Glomerular visceral epithelial cell (primary cell): ENCODE measurements around the gene ALDH8A1.

ENCODE experiments used
- DNase-seq: peaks from one replicate; pipeline ENCODE4 v3.0.0-alpha.2; 2016; ENCODE audit errors: extremely low spot score

Gene ALDH8A1

DNA sequence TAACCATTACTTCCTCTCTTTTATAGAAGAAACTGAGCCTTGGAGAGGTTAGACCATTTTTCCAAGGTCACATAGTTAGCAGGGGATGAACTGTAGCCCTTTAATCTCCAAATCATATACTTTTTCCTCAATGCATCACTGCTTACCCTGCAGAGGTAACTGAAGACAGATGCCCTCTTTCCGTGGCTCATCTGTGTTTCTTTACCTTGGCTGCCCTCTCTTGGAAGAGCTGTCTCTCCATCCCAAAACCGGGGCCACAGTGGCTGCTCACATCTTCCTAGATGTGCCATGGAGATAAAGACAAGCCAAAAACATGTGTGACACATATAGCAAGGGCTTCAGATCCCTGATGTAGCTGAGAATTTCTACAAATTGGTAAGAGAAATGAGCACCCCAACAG is 581 bp upstream of the ALDH8A1 start:
- DNase-seq: no peak

DNA sequence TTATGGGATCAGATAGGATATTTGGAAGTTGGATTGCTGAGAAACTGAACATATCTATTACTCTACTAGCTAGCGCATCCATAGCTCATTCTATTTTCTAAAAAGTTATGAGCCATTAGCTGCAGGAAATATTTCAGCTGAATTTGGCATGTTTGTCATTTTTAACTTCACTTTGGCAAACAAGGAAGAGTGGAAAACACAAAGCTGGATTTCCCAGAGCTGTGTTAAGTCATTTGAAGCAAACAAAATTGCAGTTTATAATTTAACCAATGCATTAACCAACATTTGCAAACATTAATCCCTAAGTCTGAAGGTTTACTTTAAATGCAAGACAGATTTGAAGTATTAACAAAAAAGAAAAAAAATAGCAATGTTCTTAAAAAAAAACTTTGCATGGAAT is 1.2 kb downstream of the ALDH8A1 start:
- DNase-seq: no peak

DNA sequence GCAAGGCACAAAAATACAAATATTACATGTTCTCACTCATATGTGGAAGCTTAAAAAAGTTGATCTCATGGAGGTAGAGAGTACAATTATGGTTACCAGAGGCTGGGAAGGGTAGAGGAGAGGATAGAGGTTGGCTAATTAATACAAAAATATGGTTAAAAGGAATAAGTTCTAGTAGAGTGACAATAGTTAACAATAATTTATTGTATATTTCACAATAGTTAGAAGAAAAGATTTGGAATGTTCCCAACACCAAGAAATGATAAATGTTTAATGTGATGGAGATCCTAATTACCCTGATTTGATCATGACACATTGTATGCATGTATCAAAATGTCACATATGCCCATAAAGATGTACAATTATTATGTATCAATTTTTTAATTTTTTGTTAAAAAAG is 1.8 kb downstream of the ALDH8A1 start:
- DNase-seq: no peak

DNA sequence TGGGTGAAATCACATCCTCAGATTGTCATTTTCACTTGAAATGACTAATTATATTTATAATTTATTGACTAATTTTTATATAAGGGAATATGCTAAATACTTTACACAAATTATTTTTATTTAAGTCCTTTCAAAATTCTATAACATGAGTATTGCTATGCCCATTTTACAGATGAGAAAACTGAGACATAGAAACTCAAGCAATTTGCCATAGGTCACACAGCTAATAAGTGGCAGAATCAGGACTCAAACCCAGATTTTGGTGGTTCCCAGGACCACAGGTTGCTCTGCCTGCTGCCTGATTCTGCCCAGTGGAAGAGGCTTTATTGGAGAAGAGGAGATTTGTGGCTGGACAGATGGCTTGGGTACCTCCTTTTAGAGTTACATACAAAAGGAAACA is 4.9 kb downstream of the ALDH8A1 start:
- no peak for DNase-seq

DNA sequence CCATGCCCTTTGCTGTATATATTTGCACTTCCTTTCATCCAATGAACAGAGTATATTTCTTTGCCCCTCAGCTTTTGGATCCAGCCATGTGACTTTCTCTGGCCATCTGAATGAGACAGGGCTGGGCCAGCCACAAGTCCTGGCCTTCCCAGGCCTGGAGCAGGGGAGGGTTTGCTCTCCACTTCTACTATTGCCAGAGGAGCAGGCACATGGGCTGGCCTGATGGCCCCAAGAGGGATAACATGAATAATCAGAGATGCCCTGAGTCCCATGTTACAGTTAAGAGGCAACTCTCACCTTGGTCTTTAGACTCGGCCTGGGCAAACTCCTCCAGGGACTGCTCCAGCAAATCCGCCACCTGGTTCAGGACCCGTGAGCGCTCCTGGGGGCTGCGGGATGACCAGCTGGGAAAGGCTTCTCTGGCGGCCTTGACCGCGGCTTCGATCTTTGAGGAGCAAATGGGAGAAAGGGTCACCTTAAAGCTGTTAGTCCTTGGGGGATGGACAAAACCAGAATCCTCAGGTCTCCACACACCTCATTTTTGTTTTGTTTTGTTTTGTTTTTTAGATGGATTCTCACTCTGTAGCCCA is 6.3 kb downstream of the ALDH8A1 start:
- DNase-seq: no peak

DNA sequence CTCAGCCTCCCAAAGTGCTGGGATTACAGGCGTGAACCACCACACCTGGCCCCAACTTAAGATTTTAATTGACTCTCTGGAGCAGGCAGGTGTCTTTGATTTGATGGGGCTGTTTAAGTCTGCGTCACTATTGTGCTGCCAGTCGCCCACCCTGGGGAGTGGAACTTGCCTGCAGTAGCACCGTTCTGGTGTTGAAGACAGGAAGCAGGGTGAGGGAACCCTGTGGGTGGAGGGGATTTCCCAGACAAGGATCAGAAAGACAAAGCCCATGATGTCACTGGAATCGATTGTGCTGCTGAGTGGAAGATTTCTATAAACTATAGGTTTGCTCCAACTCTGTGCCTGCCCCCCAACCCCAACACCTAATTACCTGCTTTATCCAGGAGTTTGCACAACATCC is 11.0 kb downstream of the ALDH8A1 start:
- DNase-seq: peak; percentile 50

DNA sequence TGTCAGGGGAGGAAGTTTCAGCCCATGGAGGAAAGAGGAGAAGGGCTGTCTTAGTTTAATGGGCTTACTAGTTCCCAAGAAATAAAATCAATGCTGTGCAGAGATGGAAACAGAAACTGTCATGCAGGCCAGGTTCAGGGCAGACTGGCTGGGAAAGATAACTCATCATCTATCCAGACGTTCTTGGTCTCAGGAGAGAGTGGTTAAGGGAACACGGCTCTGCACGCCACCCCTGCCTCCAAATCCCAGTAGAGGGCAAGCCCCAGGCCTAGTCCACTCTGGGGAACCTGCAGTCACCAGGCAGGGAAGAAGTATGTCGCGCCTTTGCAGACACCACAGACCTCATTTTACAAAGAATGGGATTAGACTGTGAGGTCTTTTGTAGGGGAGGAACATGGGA is 12.5 kb downstream of the ALDH8A1 start:
- peak; percentile 29 for DNase-seq

DNA sequence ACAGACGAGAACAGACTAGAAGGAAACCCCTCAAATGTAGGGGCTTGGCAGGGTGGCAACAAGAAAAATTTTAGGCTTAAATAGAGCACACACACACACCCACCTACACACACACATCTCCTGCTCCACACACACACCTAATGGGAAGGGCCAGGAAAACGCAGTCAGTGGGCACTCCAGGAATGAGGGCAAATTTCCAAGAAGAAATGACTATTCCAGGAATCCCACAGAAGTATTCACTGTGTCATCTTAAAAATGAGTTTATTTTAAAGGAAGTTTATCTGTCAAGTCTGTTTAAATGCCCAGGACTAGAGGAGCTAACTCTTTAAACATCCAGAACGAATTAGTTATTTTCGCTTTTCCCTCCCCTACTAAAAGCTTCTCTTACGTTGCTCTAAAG is 13.0 kb downstream of the ALDH8A1 start:
- DNase-seq: peak; percentile 75

DNA sequence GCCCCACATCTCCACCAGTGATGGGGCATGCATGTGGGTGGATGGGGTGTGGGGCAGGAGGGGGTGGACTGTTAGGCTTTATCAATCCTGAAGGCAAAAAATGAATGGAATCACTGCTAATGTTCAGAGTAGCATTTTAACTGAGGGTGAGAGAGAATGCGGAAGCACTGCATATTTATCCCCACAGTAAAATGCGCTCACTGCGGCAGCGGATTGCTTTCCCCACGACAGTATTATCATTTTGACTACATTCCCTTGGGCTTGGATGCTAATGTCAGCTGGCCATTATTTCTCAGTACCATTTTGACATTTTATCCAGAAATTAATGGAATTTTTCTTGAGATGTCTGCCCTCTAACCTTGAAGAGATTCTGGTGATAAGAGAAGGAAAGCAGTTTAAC is 13.4 kb downstream of the ALDH8A1 start:
- DNase-seq: no peak

DNA sequence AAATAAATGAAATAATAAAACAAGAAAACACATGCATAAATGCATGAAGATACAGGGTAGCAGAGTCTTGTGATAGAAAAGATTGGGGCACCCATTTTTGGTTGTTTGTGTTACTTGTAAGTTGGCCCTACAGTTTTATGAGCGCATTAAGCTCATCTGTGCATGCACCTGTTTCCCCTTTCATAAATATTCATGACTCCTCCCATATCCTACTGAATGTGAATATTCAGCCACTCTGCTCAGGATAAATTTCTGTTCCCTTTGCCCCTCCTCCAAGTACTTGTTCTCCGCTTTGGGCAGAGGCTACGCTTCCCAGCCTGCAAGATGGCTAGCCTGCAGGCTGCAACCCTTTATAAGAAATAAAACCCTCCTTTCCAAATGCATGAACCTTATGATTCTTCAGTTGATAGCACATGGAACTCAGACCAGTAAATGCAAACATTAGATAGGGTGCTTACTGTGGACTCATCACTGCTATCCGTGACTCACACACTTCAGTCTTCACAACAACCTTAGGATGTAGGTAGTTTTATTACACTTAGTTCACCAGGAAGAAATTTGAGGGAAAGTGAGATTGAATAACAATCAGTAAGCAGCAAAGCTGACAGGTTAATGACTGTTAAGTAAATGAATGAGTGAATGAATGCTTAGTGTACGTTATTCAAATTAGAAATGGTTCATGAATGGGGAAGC is 15.0 kb downstream of the ALDH8A1 start:
- DNase-seq: peak; percentile 37

DNA sequence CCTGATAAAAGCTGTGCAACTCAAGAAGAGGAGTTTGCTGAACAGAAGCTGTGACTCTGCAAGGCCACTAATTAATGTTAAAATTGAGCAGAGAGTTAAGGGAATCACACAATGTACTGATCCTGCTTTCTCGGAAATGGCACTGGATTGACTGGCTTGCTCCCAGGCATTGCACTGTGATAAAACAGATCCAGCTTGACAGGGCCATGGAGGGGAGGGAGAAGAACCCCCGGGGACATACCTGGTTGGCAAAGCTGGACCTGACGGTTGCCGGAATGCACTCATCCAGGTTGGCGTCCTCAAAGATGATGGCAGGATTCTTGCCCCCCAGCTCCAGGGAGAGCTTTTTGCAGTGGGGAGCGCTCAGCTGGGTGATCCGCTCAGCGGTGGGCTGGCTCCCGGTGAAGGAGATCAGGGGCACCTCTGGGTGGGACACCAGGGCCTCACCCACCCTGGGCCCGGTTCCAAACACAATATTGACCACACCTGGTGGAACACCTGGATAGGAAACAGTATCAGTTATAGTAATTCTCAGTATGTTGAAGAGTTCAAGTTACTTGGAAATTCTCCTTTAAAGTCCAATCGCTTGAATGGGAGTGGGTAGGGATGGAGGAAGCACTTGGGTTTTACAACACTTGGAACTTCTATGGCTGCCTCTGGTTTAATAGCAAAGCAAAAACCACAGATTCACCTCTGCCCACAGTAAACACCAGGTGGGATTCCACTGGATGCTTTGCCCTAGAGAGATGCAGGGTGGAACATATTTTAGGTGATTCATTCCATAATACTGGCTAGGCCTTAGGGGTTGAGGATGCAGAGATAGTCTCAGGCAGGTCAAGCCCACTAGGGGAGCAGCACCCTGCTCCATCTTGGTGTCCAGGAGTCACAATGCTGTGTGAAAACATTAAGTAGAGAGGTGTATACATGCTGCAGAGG is 17.1 kb downstream of the ALDH8A1 start:
- DNase-seq: no peak

DNA sequence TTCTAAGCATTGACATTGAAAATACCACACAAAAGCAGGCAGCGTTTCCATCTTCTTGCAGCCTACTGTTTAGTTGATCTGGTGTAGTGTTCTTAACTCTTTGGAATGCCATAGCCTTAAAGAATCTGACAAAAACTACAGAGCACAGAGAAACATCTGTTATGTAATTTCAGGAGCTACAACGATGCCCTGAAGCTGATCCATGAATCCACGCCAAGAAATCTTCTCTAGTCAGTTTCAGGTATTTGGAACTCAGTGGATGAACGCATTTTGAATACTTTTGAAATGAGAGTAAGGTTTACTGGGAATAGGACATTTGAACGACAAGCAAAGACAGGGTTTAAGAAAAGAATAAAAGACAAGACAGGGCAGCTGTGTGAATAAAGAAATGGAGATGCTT is 17.8 kb downstream of the ALDH8A1 start:
- DNase-seq: no peak

DNA sequence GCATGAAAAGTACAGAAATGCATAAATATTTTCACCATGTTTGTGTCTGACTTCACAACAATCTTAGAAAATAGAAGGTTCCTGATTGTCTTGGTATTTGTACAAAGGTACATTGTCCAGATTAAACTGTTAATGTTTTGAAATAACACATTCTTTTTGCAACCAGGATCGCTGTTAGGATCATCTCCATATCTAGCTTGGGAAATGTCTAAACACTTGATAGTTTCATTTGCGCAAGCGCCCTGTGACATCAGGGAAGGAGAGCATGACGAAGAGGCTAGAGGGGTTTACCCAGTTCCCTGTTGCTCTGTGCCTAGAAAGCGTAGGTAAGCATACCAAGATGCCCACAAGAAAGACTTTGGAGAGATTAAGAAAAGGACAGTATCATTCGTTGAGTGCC is 19.4 kb downstream of the ALDH8A1 start:
- DNase-seq: no peak

DNA sequence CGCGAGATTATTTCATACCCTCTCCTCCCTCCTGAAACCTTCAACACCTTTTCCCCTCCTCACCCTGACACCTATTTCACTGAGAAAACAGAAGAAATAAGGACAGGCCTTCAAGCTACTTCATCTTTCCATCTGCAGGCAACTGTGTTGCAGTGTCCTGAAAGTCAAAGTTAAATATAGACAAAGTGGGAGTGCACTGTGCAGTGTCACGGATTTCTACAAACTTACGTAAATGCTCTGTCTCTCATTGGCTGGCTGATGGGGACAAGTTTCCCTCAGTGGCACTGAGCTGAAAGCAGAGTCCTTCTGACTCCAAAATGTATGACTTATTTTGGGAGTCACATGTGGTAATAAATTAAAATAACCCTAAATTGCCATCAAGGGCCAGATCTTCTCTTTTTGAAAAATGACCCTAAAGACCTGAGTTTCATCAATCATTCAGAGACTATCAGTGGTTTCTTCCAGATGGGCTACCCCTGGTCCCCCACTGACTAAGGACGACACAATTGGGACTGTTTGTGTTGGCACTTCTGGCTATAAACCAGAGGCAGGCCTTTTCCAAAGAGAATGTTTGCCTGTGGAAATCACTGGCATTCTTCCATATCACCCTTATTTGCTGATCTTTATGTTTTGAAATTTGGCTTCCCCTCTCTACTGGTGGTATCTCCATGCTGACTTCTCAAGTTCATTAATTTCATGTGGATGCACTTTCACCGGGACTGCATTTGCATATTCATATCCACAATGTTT is 21.6 kb downstream of the ALDH8A1 start:
- no peak for DNase-seq

DNA sequence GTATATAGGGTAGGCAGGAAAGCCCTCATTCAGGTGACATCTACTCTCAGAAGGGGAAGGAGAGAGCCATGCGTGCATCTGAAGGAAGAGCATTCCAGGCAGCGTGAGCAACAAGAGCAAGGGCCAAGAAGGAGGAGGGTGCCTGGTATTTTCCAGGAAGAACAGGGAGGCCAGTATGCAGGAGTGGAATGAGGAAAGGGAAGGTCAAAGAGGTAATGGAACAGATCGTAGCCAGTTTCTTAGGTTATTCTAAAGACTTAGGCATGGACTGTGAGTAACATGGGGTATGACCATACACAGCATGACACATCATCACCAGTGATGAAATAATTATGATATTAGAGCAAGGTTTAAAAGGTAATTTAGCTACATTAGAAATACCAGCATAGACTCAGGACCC is 24.1 kb downstream of the ALDH8A1 start:
- DNase-seq: no peak

DNA sequence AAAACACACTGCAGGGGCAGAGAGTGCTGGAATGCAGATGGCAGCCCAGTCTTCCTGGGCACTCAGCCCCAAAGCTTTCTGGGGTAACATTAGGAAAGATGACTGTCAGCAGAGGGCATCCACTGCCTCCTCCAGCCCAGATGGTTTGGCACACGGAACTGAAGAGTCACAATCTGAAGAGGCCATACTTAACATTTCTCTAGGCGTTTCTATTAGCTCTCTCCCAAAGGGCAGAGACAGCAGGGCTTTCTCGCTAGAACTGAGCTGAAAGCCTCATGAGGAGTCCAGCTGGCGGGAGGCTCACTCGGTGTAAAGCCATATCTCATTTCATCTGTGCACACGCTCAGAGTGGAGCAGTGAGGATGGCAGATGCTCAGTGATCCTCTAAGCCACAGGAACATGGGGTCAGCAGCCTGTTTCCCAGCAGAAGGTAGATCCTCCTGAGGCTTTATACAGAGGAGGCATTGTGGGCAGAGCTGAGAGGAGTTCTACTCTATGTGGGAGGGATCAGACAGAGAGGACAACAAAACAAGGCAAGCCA is 28.1 kb downstream of the ALDH8A1 start:
- no peak for DNase-seq

DNA sequence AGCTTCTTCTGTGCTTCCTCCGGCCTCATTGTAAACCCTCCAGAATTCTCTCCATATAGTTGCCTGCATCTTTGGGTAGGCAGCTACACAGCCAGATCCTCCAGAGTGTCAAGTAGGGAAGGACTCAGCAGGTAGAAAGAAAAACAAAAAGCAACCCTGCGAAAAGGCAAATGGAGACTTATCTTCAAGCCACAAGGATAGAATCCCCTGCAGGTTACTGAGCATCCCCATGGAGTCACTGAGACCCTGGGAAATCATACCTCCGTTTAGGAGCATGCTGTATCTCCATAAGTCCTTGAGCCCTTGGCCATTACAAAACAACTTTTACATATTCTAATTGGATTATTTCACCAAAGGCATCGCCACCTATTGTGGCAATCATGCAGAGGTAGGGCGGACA is 28.6 kb downstream of the ALDH8A1 start:
- no peak for DNase-seq

DNA sequence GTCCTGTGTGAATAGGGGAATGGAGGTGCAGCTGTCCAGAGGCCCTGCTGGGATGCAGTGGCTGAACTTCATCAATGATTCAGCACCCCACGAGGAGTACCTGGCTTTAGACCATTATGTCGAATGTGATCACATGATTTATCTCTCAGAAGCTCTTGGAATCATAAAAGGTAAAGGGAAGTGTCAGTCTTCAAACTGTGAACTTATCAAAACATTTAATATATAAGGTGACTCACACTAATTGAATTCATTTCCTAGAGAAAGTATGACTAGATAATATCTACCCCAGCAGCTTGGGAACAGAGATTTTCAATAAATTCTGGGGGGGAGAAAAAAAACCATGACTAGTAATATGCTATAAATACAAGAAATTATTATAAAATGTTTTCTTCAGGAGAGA is 29.5 kb downstream of the ALDH8A1 start:
- DNase-seq: no peak

DNA sequence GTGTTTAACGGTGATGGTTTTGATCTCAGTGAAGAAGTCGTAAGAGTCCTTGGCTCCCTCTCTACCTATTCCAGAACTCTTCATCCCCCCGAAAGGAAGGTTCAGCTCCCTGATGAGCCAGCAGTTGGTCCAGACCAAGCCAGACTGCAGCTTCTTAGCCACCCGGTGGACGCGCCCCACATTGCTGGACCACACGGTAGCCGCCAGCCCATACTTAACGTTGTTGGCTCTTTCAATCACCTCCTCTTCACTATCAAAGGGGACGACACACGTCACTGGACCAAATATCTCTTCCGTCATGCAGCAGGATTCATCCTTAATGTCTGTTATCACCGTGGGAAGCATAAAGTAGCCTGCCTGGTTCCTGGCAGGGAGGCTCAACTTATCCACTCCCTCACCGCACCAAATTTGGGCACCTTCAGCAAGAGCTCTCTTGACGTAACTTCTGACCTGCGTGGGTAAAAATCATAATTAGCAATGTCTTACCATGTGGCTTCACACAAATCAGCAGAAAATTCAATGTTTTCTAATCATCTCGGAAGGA is 31.4 kb downstream of the ALDH8A1 start:
- no peak for DNase-seq

DNA sequence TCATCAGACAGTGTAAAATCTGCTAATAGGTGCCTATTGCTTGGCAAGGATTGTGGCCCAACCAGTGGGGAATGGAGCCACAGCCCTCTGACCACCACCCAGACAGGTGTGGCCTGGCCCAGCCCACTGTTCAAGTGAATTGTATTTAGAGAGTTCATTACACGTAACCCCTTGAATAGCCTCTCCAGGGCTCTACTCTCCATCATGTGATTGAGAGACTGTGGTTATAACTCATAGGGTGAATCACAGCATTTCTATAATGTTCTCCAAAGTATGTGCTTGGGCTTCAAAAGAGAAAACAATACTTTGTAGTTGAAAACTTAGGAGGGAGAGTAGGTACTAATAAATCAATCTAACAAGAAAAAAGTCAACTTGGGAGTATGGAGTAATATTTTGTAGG is 38.4 kb downstream of the ALDH8A1 start:
- DNase-seq: peak; percentile 72

DNA sequence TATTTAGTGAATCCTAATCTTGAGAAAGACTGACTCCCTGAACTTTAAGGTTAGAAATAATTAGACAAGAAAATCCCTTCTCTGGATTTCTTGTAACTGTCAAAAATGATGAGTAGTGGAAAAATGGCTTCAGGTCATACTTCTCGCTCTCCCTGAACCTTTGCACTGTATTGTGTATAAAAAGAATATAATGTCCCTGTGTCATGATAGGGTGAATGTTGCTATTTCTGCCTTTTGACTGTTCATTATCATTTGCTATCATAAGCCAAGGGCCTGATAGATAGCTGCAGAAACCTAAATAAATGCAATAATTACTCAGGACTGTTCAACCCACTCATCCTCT is 39.3 kb downstream of the ALDH8A1 start:
- DNase-seq: no peak
